HepG2 (cell line): ENCODE results near the gene PPP1R8. TPM values are rescaled to one million over a fixed set of nuclear protein-coding genes. Genes with fewer than 3 reads are reported as not detected.

Source experiments
- CAMTA2 ChIP-seq: sonication (generic); formaldehyde crosslinking; IDR thresholded peaks from 2 replicates; pipeline ENCODE4 v1.4.0; 2020; ENCODE audit warnings: mild to moderate bottlenecking, missing genetic modification reagents, borderline replicate concordance
- FOXP1 ChIP-seq, 2 experiments: fragments of 450-650 bp in 1 of 2; IDR thresholded peaks; 2 replicates each; pipeline ENCODE4 v1.6.1; 2017 to 2018; ENCODE audit warnings: antibody characterized with exemption in 1 of 2
- MATR3 ChIP-seq: sonication (generic); formaldehyde crosslinking; IDR thresholded peaks from 2 replicates; pipeline ENCODE4 v1.4.0; 2020; ENCODE audit warnings: missing genetic modification reagents
- MEIS1 ChIP-seq: sonication (generic); formaldehyde crosslinking; IDR thresholded peaks from 2 replicates; pipeline ENCODE4 v1.9.0; 2021; ENCODE audit warnings: mild to moderate bottlenecking, missing genetic modification reagents, moderate library complexity, borderline replicate concordance
- NONO ChIP-seq, 2 experiments: fragments of 450-650 bp in 1 of 2; sonication (generic) in 1 of 2; formaldehyde crosslinking in 1 of 2; IDR thresholded peaks in 1 of 2; conservative IDR thresholded peaks in 1 of 2; 2 replicates each; pipeline versions ENCODE4 v1.6.1 to v1.8.0; 2017 to 2022; ENCODE audit warnings: mild to moderate bottlenecking in 1 of 2, missing genetic modification reagents in 1 of 2, moderate library complexity in 1 of 2
- PLSCR1 ChIP-seq: sonication (generic); formaldehyde crosslinking; IDR thresholded peaks from 2 replicates; pipeline ENCODE4 v1.5.0; 2020; ENCODE audit warnings: missing genetic modification reagents, mild to moderate bottlenecking, borderline replicate concordance
- ZFP90 ChIP-seq: sonication (generic); formaldehyde crosslinking; IDR thresholded peaks from 2 replicates; pipeline ENCODE4 v1.8.0; 2022; ENCODE audit warnings: missing genetic modification reagents, mild to moderate bottlenecking, inconsistent platforms, borderline replicate concordance
- ZNF264 ChIP-seq: sonication (generic); formaldehyde crosslinking; IDR thresholded peaks from 2 replicates; pipeline ENCODE4 v1.4.0; 2020; ENCODE audit warnings: missing genetic modification reagents
- ZNF382 ChIP-seq: sonication (generic); formaldehyde crosslinking; IDR thresholded peaks from 2 replicates; pipeline ENCODE4 v1.5.0; 2020; ENCODE audit warnings: missing genetic modification reagents, mild to moderate bottlenecking, borderline replicate concordance
- ZNF580 ChIP-seq: IDR thresholded peaks from 2 replicates; pipeline ENCODE4 v1.6.1; 2016; ENCODE audit warnings: low read depth, borderline replicate concordance
- ZNF780A ChIP-seq: sonication (generic); formaldehyde crosslinking; IDR thresholded peaks from 2 replicates; pipeline ENCODE4 v1.8.0; 2022; ENCODE audit warnings: mild to moderate bottlenecking, missing genetic modification reagents, moderate library complexity
- polyA plus RNA-seq, 8 experiments: library from polyadenylated mRNA; depleted of rRNA in 3 of 8; stranded (reverse) in 7 of 8; unstranded in 1 of 8; fragments of >200 nt; fragmentation: Illumina TruSeq in 4 of 8; extraction: Trizol in 4 of 8; gene quantifications; 2 replicates each; pipeline versions ENCODE4 v1.2.1 to v1.2.3, GENCODE V29; 2011 to 2016; ENCODE audit warnings: low read depth in 4 of 8, missing spikeins in 1 of 8, mixed read lengths in 1 of 8; ENCODE audit not compliant: insufficient read depth in 1 of 8
- total RNA-seq, 5 experiments: library from RNA; depleted of rRNA; stranded (reverse); fragments of >200 nt; fragmentation: Illumina TruSeq; extraction: Trizol; gene quantifications; 2 replicates each; pipeline ENCODE4 v1.2.3, GENCODE V29; 2016; ENCODE audit warnings: low read depth in 1 of 5
- TF ChIP-seq, protein P1 (sequence below): sonication (generic); formaldehyde crosslinking; IDR thresholded peaks from 2 replicates; pipeline ENCODE4 v1.9.0; 2022; ENCODE audit warnings: low read depth, missing genetic modification reagents
- TF ChIP-seq, protein P2 (sequence below): sonication (generic); formaldehyde crosslinking; IDR thresholded peaks from 2 replicates; pipeline ENCODE4 v1.5.0; 2020; ENCODE audit warnings: mild to moderate bottlenecking, missing genetic modification reagents, borderline replicate concordance
- TF ChIP-seq, protein P3 (sequence below): IDR thresholded peaks from 2 replicates; pipeline ENCODE4 v1.6.1; 2012; ENCODE audit warnings: inconsistent platforms

Gene PPP1R8
- total and polyA plus RNA-seq, 2 of the 13 experiments (the other 11 are each of a cell fraction or from before 2014, with no cell fraction given) = 38.3 to 62.2 TPM

DNA sequence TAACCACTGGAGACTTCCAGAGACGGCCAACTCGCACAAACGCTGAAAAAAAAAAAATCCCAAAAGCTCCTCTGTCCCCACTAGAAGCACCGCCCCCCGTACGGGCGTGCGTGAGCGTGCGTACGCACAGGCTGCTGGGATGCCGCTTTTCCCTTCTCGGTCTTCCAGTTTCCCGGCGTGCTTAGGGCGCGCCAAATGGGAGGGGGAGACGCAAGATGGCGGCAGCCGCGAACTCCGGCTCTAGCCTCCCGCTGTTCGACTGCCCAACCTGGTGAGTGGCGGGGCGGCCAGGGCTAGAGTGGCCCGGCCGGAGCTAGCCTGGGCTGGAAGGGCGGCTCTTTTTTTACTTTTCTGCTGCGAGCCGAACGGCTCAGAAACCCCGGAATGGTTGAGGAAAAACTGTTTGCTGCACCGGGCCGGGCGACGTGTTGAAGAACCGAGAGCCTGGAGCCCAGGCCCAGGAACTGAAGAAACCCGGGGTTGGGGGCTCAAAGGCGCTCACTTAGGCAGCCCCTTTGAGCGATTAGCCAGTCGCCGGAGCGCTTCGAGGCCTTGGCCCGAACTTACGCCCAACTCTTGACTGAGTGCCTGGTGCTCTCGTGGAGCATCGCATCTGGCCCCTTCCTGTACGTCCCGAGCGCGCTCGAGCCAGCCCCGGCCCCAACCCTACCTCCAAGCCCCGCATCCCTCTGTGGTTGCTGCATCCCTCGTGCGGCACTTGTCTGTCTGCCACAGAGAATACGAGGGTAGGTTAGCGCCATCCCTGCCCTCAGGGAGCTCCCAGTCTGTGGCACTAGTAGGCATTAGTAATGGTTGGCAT, at the start of gene PPP1R8 (continued):
- TF ChIP-seq PLSCR1 (CRISPR knock-in tag) = no peak
- TF ChIP-seq, protein P1, sequence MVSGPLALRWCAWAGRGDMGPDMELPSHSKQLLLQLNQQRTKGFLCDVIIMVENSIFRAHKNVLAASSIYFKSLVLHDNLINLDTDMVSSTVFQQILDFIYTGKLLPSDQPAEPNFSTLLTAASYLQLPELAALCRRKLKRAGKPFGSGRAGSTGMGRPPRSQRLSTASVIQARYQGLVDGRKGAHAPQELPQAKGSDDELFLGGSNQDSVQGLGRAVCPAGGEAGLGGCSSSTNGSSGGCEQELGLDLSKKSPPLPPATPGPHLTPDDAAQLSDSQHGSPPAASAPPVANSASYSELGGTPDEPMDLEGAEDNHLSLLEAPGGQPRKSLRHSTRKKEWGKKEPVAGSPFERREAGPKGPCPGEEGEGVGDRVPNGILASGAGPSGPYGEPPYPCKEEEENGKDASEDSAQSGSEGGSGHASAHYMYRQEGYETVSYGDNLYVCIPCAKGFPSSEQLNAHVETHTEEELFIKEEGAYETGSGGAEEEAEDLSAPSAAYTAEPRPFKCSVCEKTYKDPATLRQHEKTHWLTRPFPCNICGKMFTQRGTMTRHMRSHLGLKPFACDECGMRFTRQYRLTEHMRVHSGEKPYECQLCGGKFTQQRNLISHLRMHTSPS = no peak
- peak; percentile 62; the same call in 1 of the 2 replicates for TF ChIP-seq ZNF580
- TF ChIP-seq ZNF382 = no peak
- TF ChIP-seq MEIS1 (CRISPR knock-in tag) = no peak; the same call in 1 of the 2 replicates
- TF ChIP-seq NONO (IDR thresholded peaks at IDR 0.05) = no peak
- peak; percentile 77 for TF ChIP-seq NONO (CRISPR knock-in tag; conservative IDR thresholded peaks at IDR 0.05)
- TF ChIP-seq, protein P2, sequence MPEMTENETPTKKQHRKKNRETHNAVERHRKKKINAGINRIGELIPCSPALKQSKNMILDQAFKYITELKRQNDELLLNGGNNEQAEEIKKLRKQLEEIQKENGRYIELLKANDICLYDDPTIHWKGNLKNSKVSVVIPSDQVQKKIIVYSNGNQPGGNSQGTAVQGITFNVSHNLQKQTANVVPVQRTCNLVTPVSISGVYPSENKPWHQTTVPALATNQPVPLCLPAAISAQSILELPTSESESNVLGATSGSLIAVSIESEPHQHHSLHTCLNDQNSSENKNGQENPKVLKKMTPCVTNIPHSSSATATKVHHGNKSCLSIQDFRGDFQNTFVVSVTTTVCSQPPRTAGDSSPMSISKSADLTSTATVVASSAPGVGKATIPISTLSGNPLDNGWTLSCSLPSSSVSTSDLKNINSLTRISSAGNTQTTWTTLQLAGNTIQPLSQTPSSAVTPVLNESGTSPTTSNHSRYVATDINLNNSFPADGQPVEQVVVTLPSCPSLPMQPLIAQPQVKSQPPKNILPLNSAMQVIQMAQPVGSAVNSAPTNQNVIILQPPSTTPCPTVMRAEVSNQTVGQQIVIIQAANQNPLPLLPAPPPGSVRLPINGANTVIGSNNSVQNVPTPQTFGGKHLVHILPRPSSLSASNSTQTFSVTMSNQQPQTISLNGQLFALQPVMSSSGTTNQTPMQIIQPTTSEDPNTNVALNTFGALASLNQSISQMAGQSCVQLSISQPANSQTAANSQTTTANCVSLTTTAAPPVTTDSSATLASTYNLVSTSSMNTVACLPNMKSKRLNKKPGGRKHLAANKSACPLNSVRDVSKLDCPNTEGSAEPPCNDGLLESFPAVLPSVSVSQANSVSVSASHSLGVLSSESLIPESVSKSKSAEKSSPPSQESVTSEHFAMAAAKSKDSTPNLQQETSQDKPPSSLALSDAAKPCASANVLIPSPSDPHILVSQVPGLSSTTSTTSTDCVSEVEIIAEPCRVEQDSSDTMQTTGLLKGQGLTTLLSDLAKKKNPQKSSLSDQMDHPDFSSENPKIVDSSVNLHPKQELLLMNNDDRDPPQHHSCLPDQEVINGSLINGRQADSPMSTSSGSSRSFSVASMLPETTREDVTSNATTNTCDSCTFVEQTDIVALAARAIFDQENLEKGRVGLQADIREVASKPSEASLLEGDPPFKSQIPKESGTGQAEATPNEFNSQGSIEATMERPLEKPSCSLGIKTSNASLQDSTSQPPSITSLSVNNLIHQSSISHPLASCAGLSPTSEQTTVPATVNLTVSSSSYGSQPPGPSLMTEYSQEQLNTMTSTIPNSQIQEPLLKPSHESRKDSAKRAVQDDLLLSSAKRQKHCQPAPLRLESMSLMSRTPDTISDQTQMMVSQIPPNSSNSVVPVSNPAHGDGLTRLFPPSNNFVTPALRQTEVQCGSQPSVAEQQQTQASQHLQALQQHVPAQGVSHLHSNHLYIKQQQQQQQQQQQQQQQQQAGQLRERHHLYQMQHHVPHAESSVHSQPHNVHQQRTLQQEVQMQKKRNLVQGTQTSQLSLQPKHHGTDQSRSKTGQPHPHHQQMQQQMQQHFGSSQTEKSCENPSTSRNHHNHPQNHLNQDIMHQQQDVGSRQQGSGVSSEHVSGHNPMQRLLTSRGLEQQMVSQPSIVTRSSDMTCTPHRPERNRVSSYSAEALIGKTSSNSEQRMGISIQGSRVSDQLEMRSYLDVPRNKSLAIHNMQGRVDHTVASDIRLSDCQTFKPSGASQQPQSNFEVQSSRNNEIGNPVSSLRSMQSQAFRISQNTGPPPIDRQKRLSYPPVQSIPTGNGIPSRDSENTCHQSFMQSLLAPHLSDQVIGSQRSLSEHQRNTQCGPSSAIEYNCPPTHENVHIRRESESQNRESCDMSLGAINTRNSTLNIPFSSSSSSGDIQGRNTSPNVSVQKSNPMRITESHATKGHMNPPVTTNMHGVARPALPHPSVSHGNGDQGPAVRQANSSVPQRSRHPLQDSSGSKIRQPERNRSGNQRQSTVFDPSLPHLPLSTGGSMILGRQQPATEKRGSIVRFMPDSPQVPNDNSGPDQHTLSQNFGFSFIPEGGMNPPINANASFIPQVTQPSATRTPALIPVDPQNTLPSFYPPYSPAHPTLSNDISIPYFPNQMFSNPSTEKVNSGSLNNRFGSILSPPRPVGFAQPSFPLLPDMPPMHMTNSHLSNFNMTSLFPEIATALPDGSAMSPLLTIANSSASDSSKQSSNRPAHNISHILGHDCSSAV = no peak
- no peak for TF ChIP-seq FOXP1 (IDR thresholded peaks at IDR 0.05)
- TF ChIP-seq FOXP1 (CRISPR knock-in tag; IDR thresholded peaks at IDR 0.05) = peak; percentile 3; the same call in 1 of the 2 replicates
- no peak for TF ChIP-seq ZNF780A
- TF ChIP-seq MATR3 (CRISPR knock-in tag) = no peak
- TF ChIP-seq ZNF264 (CRISPR knock-in tag) = no peak
- TF ChIP-seq, protein P3, sequence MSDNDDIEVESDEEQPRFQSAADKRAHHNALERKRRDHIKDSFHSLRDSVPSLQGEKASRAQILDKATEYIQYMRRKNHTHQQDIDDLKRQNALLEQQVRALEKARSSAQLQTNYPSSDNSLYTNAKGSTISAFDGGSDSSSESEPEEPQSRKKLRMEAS = peak; percentile 7; the same call in 1 of the 2 replicates
- TF ChIP-seq CAMTA2 (CRISPR knock-in tag) = 0 out of 2 replicates have a peak, but pooled peaks have one; percentile 31
- peak; percentile 36; the same call in 1 of the 2 replicates for TF ChIP-seq ZFP90
